A549 (cell line): ENCODE measurements around the gene PXDN.

Experiments
- MAX ChIP-seq: IDR thresholded peaks from 2 replicates; pipeline ENCODE4 v1.6.1; 2012
- ZNF302 ChIP-seq: fragments of 250-450 bp; sonication (Bioruptor Pico); IDR thresholded peaks from 2 replicates; pipeline ENCODE4 v1.9.0; 2021; ENCODE audit warnings: inconsistent platforms, mild to moderate bottlenecking, moderate library complexity
- TF ChIP-seq, protein P1 (sequence below): fragments of >200 bp; sonication (Bioruptor Twin); formaldehyde crosslinking; IDR thresholded peaks from 3 replicates; pipeline ENCODE4 v1.5.1; 2016
- TF ChIP-seq, protein P2 (sequence below): fragments of 450-650 bp; IDR thresholded peaks from 2 replicates; pipeline ENCODE4 v1.6.1; 2014; ENCODE audit warnings: antibody characterized with exemption
- TF ChIP-seq, protein P3 (sequence below): fragments of 250-450 bp; sonication (Bioruptor Pico); IDR thresholded peaks from 2 replicates; pipeline ENCODE4 v1.5.0; 2021; ENCODE audit warnings: mild to moderate bottlenecking, moderate library complexity, borderline replicate concordance

DNA sequence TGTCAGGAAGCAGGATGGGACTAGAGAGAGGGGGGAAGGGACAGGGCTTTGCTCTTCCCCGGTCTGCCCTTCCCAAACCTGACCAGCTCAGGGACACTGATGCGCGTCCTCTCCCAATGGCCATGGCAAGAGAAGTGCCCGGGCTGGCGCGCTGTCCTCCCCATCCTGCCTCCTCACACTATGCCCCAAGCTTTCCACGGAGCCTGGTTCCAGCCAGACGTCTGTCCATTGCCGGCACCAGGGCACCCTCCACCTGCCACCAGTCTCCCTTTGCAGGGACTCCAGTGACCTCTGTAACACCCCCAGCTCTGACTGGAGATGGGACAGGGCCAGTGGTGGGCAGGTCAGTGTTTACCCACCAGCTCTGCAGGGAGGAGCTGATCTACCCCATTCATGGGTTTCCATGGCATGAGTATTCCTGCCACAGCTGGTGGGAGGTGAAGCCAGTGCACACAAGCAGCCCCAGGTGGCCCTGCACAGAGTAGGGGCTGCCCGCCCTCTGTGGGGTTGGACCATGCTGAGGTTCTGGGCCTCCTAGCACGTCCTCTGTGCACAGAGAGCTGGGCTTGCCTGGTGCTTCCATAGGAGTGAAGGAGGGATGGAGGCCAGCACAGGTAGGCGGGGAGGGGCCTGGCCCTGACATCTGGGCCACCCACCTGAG, 109.5 kb downstream of the PXDN start:
- TF ChIP-seq, protein P1, sequence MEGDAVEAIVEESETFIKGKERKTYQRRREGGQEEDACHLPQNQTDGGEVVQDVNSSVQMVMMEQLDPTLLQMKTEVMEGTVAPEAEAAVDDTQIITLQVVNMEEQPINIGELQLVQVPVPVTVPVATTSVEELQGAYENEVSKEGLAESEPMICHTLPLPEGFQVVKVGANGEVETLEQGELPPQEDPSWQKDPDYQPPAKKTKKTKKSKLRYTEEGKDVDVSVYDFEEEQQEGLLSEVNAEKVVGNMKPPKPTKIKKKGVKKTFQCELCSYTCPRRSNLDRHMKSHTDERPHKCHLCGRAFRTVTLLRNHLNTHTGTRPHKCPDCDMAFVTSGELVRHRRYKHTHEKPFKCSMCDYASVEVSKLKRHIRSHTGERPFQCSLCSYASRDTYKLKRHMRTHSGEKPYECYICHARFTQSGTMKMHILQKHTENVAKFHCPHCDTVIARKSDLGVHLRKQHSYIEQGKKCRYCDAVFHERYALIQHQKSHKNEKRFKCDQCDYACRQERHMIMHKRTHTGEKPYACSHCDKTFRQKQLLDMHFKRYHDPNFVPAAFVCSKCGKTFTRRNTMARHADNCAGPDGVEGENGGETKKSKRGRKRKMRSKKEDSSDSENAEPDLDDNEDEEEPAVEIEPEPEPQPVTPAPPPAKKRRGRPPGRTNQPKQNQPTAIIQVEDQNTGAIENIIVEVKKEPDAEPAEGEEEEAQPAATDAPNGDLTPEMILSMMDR, result no peak
- TF ChIP-seq MAX (no peak), ZNF302 (CRISPR knock-in tag) (no peak)
- TF ChIP-seq, protein P2, sequence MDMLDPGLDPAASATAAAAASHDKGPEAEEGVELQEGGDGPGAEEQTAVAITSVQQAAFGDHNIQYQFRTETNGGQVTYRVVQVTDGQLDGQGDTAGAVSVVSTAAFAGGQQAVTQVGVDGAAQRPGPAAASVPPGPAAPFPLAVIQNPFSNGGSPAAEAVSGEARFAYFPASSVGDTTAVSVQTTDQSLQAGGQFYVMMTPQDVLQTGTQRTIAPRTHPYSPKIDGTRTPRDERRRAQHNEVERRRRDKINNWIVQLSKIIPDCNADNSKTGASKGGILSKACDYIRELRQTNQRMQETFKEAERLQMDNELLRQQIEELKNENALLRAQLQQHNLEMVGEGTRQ, result no peak
- TF ChIP-seq, protein P3, sequence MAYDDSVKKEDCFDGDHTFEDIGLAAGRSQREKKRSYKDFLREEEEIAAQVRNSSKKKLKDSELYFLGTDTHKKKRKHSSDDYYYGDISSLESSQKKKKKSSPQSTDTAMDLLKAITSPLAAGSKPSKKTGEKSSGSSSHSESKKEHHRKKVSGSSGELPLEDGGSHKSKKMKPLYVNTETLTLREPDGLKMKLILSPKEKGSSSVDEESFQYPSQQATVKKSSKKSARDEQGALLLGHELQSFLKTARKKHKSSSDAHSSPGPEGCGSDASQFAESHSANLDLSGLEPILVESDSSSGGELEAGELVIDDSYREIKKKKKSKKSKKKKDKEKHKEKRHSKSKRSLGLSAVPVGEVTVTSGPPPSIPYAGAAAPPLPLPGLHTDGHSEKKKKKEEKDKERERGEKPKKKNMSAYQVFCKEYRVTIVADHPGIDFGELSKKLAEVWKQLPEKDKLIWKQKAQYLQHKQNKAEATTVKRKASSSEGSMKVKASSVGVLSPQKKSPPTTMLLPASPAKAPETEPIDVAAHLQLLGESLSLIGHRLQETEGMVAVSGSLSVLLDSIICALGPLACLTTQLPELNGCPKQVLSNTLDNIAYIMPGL (CRISPR knock-in tag), result no peak
